Epidermal melanocyte (primary cell): ENCODE data around the gene ZNF224.
"Not testable (repeated sequence)": the region's sequence is repeated elsewhere in the genome, so short reads cannot be mapped to it uniquely, and the experiment has no call there.

ENCODE experiments used
- DNase-seq: peaks from one replicate; pipeline ENCODE4 v3.0.0; 2011; ENCODE audit warnings: low spot score; ENCODE audit not compliant: insufficient read length

Gene ZNF224

DNA sequence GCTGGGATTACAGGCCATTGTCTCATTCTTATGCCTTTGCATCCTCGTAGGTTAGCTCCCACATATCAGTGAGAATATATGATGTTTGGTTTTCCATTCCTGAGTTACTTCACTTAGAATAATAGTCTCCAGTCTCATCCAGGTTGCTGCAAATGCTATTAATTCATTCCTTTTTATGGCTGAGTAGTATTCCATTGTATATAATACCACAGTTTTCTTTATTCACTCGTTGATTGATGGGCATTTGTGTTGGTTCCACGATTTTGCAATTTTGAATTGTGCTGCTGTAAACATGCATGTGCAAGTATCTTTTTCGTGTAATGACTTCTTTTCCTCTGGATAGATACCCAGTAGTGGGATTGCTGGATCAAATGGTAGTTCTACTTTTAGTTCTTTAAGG is 27.0 kb downstream of the ZNF224 start:
- not testable (repeated sequence) for DNase-seq

GRCh38 chr19:44131955-44132354 is 37.8 kb downstream of the ZNF224 start:
- no peak for DNase-seq

DNA sequence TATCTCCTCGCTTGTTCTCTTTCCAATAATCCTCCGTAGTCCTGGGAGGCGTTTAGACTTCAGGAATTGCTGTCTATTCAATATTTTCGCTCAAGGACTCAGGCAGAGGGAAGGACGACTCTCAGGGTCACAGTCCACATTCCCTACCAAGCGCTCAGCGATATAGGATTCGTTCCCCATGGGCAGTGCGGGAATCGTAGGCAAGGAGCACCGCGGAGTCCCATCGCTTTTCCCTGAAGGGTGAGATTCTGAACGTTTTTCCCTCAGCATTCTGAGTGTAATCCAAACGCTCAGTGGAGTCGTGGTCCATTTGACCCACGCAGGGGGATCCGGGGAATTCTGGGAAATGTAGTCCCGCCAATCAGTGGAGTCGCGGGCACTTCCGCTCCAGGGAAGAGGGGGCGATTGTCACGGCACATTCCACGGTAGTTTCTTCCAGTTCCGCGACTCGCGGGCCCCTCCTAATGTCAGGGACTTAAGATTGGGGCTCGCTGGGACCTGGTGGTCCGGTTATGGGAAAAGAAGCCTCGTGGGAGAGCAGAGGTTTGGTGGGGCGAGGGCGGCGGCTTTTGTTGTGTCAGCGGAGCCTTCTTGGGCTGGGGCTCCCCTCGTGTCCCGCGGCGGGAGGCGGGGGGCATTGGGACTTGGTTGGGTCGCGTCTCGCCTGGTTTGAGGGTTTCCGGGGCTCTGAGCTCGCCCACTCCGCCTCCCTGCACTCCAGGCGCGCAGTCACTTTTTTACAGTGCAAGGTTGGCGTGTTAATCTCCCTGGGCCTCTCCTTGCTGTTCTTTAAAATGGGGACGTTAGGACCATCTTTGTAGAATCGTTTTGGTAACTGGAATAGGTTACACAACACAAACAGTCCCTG is 47.3 kb downstream of the ZNF224 start, which contains the start of gene ZNF234:
ZNF234 (plus strand) TSS at position 364 of the 868 bp plus-strand sequence. CDS start 3,079 bp downstream, outside the sequence.
- peak; percentile 91 for DNase-seq

DNA sequence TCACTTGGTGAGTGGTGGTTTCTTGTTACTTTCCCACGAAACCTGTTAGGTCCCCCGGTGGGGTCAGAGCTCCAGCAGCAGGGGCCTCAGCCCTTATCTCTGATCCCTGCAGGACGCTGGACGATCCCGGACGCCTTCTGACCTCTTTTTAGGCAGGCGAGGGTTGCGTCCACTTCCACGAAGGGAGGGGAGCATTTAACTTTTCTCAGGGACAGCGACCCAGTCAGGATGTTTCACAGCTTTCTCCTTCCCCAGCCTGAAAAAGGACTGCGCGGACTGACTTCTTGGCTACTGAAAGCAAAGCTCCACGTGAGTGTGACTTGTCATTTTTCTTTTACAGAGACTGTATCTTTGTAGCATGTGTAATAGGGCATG is 47.9 kb downstream of the ZNF224 start:
- DNase-seq, result no peak

GRCh38 chr19:44149776-44150175 is 55.6 kb downstream of the ZNF224 start:
- DNase-seq, result no peak

DNA sequence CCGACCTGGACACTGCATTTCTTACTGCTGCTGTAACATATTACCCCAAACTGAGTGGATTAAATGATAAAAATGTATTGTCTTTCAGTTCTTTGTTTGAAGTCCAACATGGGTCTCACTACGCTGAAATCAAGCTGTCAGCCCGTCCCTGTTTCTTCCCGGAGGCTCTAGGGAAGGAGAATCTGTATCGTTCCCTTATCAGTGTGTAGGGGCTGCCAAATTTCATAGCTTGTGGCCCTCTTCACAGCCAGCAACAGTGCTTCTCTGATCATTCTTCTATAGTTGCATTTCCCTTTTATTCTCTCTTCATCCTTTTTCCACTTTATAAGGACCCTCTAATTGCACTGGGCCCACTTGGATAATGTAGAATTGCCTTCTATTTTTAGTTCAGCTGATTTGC is 57.3 kb downstream of the ZNF224 start:
- no peak for DNase-seq

DNA sequence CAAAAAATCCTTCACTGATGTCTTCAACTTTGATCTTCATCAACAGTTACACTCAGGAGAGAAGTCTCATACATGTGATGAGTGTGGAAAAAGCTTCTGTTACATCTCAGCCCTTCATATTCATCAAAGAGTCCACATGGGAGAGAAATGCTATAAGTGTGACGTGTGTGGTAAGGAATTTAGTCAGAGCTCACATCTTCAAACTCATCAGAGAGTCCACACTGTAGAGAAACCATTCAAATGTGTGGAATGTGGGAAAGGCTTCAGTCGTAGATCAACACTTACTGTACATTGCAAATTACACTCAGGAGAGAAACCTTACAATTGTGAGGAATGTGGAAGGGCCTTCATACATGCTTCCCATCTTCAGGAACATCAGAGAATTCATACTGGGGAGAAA is 62.3 kb downstream of the ZNF224 start:
- DNase-seq, result no peak
